Nephron progenitor cell (in vitro differentiated cells): ENCODE results near the gene AHRR.

Source experiments
- DNase-seq: peaks from one replicate; pipeline ENCODE4 v3.0.0; 2021
- H3K27ac Mint-ChIP-seq: 2 replicates; pipeline ENCODE4 v1.8.0; 2021; ENCODE audit warnings: mild to moderate bottlenecking, moderate library complexity, mixed read lengths
- H3K27me3 Mint-ChIP-seq: 2 replicates; pipeline ENCODE4 v1.8.0; 2021; ENCODE audit warnings: mild to moderate bottlenecking, low read depth, mixed read lengths; ENCODE audit not compliant: poor library complexity
- H3K36me3 Mint-ChIP-seq: 2 replicates; pipeline ENCODE4 v1.8.0; 2021; ENCODE audit warnings: low read depth, mixed read lengths
- H3K4me1 Mint-ChIP-seq: 2 replicates; pipeline ENCODE4 v1.8.0; 2021; ENCODE audit warnings: mixed read lengths
- H3K4me3 Mint-ChIP-seq: 2 replicates; pipeline ENCODE4 v1.8.0; 2021; ENCODE audit warnings: mild to moderate bottlenecking, moderate library complexity, mixed read lengths
- H3K9me3 Mint-ChIP-seq: 2 replicates; pipeline ENCODE4 v1.8.0; 2021; ENCODE audit warnings: mild to moderate bottlenecking, moderate library complexity, mixed read lengths
- CTCF ChIP-seq: fragments of 200-600 bp; sonication (generic); IDR thresholded peaks from 2 replicates; pipeline ENCODE4 v1.5.0; 2021; ENCODE audit warnings: antibody characterized with exemption

AHRR gene

GRCh38 chr5:317086-317811 lies 4.3 kb upstream of the AHRR start:
- TF ChIP-seq CTCF, result peak; percentile 75
- peak; percentile 80 for DNase-seq
- H3K9me3 Mint-ChIP-seq, result no peaks in the 10 kb centered on the region
- no peak overlapping the region for H3K27ac Mint-ChIP-seq
- H3K4me3 Mint-ChIP-seq, result no peak overlapping the region
- peaks cover 26% of the 10 kb centered on the region for H3K4me1 Mint-ChIP-seq
- H3K27me3 Mint-ChIP-seq, result peaks cover 37% of the 10 kb centered on the region
- peaks cover 4% of the 10 kb centered on the region for H3K36me3 Mint-ChIP-seq

- DNase-seq, result no peak
- Mint-ChIP-seq H3K4me3 (no peak overlapping the region), H3K27ac (no peak overlapping the region), H3K27me3 (peaks cover 49% of the 10 kb centered on the region), H3K36me3 (peaks cover 4% of the 10 kb centered on the region), H3K9me3 (peaks cover 4% of the 10 kb centered on the region), H3K4me1 (peaks cover 18% of the 10 kb centered on the region)
- TF ChIP-seq CTCF, result no peak
Measured at GRCh38 chr5:318341-318897, 3.1 kb upstream of the AHRR start.

- Mint-ChIP-seq H3K4me1 (peaks cover 18% of the 10 kb centered on the region), H3K4me3 (no peak overlapping the region), H3K9me3 (peaks cover 10% of the 10 kb centered on the region), H3K27me3 (peaks cover 55% of the 10 kb centered on the region), H3K36me3 (peaks cover 4% of the 10 kb centered on the region), H3K27ac (no peak overlapping the region)
- no peak for TF ChIP-seq CTCF
- DNase-seq, result no peak
Measured at GRCh38 chr5:318931-319601, 2.4 kb upstream of the AHRR start.

GRCh38 chr5:320524-321229 lies 837 bp upstream of the AHRR start:
- Mint-ChIP-seq H3K4me1 (peaks cover 14% of the 10 kb centered on the region), H3K27me3 (peaks cover 67% of the 10 kb centered on the region), H3K9me3 (peaks cover 10% of the 10 kb centered on the region), H3K36me3 (peaks cover 4% of the 10 kb centered on the region), H3K4me3 (peak overlapping the region; percentile 73), H3K27ac (no peak overlapping the region)
- no peak for DNase-seq
- TF ChIP-seq CTCF, result no peak

- no peak overlapping the region for H3K27ac Mint-ChIP-seq
- no peak for DNase-seq
Measured at GRCh38 chr5:321726-322251, 275 bp downstream of the AHRR start.

More at GRCh38 chr5:321726-322251, 275 bp downstream of the AHRR start:
- Mint-ChIP-seq H3K27me3 (peaks cover 76% of the 10 kb centered on the region), H3K4me3 (no peak overlapping the region), H3K9me3 (peaks cover 10% of the 10 kb centered on the region), H3K36me3 (no peaks in the 10 kb centered on the region), H3K4me1 (peaks cover 7% of the 10 kb centered on the region)
- TF ChIP-seq CTCF, result no peak
